ENCODE data around the gene AGPS. TPM values are rescaled to one million over a fixed set of nuclear protein-coding genes. Genes with fewer than 3 reads are reported as not detected.

The AGPS gene
- total RNA-seq, 4 donors from 2014 or later, result 32.4 to 56.8 (median 38.5) TPM

DNA sequence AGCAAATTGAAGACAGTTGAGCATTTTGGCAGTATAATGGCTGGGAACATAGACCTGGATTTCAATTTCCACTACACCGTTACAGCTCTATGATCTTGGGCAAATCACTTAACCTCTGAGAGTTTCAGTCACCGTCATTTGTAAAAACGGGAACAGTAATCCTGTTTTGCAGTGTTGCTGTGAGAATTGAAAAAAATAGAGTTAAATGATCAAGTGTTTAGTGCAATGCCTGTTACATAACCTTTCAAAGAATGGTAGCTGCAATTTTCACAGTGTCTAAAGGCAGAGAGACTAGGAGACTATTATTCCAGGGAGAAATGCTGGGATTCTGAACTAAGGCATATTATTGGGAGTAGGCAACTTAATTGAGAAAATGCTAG, 2.0 kb downstream of the AGPS start:
- TF ChIP-seq, protein P1, sequence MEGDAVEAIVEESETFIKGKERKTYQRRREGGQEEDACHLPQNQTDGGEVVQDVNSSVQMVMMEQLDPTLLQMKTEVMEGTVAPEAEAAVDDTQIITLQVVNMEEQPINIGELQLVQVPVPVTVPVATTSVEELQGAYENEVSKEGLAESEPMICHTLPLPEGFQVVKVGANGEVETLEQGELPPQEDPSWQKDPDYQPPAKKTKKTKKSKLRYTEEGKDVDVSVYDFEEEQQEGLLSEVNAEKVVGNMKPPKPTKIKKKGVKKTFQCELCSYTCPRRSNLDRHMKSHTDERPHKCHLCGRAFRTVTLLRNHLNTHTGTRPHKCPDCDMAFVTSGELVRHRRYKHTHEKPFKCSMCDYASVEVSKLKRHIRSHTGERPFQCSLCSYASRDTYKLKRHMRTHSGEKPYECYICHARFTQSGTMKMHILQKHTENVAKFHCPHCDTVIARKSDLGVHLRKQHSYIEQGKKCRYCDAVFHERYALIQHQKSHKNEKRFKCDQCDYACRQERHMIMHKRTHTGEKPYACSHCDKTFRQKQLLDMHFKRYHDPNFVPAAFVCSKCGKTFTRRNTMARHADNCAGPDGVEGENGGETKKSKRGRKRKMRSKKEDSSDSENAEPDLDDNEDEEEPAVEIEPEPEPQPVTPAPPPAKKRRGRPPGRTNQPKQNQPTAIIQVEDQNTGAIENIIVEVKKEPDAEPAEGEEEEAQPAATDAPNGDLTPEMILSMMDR (IDR thresholded peaks at IDR 0.05; ENCODE audit: low read depth), result no peak

DNA sequence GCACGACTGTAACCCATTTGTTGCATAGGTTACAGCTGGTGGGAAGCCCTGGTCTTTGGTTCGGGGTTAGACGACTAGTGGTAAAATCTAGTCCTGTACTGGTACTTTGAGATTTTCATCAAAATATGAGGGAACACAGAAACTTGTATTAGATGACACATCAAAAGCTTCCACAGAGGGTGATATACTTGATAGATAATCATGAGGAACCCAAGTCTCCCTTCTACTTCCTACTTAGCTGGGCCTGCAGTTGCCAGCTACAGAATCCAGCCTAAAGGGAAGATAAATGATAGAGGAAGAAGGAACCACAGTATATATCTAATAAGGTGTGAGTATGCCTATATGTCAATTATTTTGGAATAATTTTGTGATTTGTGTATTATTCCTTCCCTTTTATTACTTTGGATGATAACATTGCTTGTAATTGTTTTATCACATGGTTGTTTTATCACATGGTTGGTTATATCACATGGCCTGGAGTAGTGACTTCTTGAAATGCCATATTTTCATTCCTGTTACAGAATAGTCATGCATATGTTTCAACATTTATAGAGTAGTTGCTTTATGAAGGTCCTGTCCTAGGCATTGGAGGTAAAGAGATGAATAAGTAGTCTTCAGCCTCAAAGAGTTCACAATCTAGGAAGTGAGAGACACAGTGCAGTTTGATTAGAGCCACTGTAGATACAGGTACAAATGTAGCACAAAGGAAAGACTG, 2.9 kb downstream of the AGPS start:
- TF ChIP-seq, protein P1 (IDR thresholded peaks at IDR 0.05; ENCODE audit: low read depth), result no peak

DNA sequence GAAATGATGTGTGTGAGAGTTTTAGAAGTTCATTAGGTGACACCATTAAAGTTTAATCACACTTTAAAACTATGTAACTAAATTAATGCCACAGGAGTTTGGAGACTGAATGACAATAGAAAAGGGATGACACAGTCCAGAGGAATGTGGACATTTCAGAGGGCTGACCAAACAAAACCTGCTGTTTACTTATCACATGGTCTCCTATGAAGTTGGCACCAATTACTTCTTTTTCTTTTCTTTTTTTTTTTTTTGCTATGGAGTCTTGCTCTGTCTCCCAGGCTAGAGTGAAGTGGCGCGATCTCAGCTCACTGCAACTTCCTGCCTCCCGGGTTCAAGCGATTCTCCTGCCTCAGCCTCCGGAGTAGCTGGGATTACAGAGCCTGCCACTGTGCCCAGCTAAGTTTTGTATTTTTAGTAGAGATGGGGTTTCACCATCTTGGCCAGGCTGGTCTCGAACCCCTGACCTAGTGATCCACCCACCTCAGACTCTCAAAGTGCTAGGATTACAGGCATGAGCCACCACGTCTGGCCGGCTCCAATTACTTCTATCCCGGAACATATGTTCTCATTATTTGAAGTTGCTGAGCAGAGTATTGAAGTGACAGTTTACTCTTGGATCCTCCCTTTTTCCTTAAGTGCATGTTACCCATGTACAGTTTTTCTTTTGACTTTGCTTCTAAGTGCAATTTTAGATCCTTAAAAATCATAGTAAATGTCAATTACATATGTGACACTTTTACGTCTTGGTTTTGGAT, 4.3 kb downstream of the AGPS start:
- TF ChIP-seq, protein P1 (IDR thresholded peaks at IDR 0.05; ENCODE audit: low read depth), result no peak

DNA sequence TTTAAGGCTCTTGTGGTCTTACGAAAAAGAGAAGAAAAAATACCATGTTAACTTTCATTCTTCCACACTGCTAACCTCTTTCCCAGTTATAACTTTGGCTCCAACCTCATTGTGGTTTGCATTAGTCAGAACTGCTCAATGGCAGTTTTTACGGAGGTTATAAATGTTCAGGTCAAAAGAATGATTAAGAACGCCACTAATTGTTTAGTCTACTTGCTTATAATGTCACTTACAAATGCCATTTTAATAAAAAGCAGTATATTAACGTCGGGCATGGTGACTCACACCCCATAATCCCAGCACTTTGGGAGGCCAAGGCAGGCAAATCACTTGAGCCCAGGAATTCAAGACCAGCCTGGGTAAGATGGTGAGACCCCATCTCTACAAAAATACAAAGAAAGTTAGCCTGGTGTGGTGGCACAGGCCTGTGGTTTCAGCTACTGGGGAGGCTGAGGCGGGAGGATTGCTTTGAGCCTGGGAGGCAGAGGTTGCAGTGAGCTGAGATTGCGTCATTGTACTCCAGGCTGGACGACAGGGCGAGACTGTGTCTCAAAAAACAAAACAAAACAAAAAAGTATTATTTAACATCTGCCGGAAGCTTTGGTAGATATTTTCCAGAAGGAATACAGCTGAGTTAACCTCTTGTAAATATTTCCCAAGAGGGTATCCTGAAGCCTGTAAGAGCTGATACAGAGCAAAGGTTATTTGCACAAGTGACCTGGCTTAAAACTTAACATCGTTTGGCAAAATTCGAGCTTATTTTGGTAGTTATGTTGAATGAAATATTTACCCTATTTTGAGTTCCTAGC, 5.1 kb downstream of the AGPS start:
- TF ChIP-seq, protein P1 (IDR thresholded peaks at IDR 0.05; ENCODE audit: low read depth), result no peak

DNA sequence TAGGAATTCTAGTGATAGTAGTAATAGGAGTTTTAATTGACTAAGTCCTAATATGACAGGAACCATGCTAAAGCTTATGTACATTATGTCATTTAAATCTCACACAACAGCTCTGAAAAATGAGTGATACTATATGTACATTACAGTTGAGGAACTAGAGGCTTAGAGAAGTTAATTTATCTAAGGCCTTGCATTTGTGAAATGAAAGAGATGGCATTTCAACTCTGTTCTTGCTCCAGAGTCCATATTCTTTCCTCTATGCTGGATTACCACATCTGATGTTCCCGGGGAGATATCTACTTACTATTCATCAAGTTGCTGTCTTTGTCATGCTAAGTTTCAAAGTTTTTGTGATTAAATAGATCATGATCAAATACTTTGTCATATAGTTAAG, 5.7 kb downstream of the AGPS start:
- TF ChIP-seq, protein P1 (IDR thresholded peaks at IDR 0.05; ENCODE audit: low read depth), result no peak

DNA sequence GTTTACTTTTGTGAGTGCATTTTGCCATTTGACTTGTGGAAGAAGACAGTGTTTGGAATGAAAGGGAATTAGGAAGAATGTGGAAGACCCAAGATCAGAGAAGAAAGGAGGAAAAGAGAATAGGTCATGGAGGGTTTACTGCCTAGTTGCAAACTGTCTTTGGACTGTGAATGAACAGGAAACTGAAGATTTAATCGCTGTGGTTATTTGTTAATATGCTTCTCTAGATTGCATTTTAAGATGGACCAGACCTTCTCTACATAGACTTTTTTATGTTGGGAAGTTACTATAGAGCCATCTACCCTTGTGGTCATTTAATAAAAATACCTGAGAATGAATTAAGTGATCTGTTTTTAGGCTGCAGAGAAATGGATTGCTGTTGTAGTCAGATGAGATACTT, 6.2 kb downstream of the AGPS start:
- TF ChIP-seq, protein P1 (IDR thresholded peaks at IDR 0.05; ENCODE audit: low read depth), result no peak

DNA sequence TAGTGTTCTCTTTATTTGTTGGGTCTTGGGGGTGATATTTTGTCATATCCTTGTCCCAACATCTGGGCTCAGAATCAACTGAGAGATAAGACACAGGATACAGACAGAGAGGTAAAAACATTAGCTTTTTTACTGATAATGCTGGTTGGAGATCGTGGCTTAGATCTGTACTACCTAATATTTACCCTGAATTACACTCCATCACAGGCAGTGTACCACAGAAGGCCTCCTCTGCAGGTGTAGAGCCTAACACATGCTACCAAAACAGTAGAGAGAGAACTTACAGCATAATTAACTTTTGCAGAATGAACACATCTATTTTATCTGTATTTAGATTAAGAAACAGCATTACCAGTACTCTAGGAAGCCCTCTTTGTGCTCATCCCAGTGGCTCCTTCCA, 6.8 kb downstream of the AGPS start:
- TF ChIP-seq, protein P1 (IDR thresholded peaks at IDR 0.05; ENCODE audit: low read depth), result no peak

All from subcutaneous adipose tissue (tissue), 4 donors.